ENCODE data around the gene SPATA31D3.

The SPATA31D3 gene

DNA sequence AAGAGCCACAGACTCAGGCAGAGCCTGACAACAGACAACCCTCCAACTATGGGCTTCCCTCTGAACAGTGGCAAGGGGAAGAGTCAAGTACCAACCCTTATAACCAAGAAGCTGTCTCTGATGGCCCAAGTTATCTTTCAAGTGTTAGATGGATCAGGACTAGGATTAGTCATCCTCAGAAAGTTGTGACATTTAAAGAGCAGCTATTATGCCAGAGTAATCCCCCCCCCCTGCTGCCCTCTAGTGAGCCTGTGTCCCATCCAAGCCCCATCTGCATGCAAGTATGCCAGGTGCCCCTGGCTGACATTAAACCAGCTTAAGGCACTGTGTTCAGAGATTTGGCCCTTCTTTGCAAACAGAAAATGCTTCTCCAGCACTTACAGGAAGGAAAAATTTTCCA is 28.4 kb downstream of the SPATA31D3 start:
- H3K27ac ChIP-seq (ENCODE audit: low read depth, low read length): no peak overlapping the region
- H3K79me2 ChIP-seq (ENCODE audit: insufficient read depth, low read length): no peaks in the 10 kb centered on the region
- no peak overlapping the region for H3K4me2 ChIP-seq (ENCODE audit: low read depth, low read length, poor library complexity, severe bottlenecking)
- no peaks in the 10 kb centered on the region for H3F3A ChIP-seq (ENCODE audit: insufficient read depth)
- H3K9me3 ChIP-seq (ENCODE audit: insufficient read depth, low read length): no peaks in the 10 kb centered on the region
- no peak overlapping the region for H3K9ac ChIP-seq (ENCODE audit: low read length)
- H4K20me1 ChIP-seq (ENCODE audit: low read depth, low read length): no peaks in the 10 kb centered on the region
- no peaks in the 10 kb centered on the region for H3K36me3 ChIP-seq (ENCODE audit: low read length)
- TF ChIP-seq, protein P1, sequence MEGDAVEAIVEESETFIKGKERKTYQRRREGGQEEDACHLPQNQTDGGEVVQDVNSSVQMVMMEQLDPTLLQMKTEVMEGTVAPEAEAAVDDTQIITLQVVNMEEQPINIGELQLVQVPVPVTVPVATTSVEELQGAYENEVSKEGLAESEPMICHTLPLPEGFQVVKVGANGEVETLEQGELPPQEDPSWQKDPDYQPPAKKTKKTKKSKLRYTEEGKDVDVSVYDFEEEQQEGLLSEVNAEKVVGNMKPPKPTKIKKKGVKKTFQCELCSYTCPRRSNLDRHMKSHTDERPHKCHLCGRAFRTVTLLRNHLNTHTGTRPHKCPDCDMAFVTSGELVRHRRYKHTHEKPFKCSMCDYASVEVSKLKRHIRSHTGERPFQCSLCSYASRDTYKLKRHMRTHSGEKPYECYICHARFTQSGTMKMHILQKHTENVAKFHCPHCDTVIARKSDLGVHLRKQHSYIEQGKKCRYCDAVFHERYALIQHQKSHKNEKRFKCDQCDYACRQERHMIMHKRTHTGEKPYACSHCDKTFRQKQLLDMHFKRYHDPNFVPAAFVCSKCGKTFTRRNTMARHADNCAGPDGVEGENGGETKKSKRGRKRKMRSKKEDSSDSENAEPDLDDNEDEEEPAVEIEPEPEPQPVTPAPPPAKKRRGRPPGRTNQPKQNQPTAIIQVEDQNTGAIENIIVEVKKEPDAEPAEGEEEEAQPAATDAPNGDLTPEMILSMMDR (IDR thresholded peaks at IDR 0.05; ENCODE audit: insufficient read depth, low read length, poor library complexity, severe bottlenecking): no peak
- no peak for TF ChIP-seq EZH2phosphoT487 (conservative IDR thresholded peaks at IDR 0.05; ENCODE audit: low read length)
- H3K4me3 ChIP-seq (ENCODE audit: insufficient read depth, low read length, poor library complexity, severe bottlenecking): no peak overlapping the region
- H2AFZ ChIP-seq (ENCODE audit: low read depth, low read length, severe bottlenecking): no peak overlapping the region
- H3K9me2 ChIP-seq (replicated peaks; ENCODE audit: insufficient read depth, low read length): no peaks in the 10 kb centered on the region
- H3K27me3 ChIP-seq (ENCODE audit: low read length): no peaks in the 10 kb centered on the region

DNA sequence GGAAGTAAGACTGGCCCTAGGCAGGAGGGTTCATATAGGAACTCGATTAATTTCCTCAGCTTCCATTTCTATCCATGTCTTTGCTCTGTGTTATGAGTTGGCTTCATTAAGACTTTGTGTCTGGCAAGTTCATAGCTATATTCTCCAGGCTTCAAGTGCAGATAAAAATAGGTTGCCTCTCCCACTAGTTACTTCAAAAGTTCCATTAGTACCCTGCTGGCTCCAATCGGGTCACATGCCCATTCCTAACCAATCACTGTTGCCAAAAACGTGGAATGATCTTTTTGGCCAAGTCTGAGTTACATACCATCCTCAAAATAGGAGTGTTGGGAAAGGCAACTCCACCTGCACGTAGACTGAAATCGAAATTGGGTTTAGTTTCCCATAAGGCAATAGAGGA is 31.5 kb downstream of the SPATA31D3 start:
- no peak overlapping the region for H3K4me2 ChIP-seq (ENCODE audit: low read depth, low read length, poor library complexity, severe bottlenecking)
- no peak overlapping the region for H3K27ac ChIP-seq (ENCODE audit: low read depth, low read length)
- H3K27me3 ChIP-seq (ENCODE audit: low read length): no peaks in the 10 kb centered on the region
- no peak overlapping the region for H3K4me3 ChIP-seq (ENCODE audit: insufficient read depth, low read length, poor library complexity, severe bottlenecking)
- no peaks in the 10 kb centered on the region for H3F3A ChIP-seq (ENCODE audit: insufficient read depth)
- H2AFZ ChIP-seq (ENCODE audit: low read depth, low read length, severe bottlenecking): no peak overlapping the region
- no peaks in the 10 kb centered on the region for H4K20me1 ChIP-seq (ENCODE audit: low read depth, low read length)
- no peaks in the 10 kb centered on the region for H3K36me3 ChIP-seq (ENCODE audit: low read length)
- no peak overlapping the region for H3K9ac ChIP-seq (ENCODE audit: low read length)
- no peaks in the 10 kb centered on the region for H3K79me2 ChIP-seq (ENCODE audit: insufficient read depth, low read length)
- TF ChIP-seq, protein P1 (IDR thresholded peaks at IDR 0.05; ENCODE audit: insufficient read depth, low read length, poor library complexity, severe bottlenecking): no peak
- TF ChIP-seq EZH2phosphoT487 (conservative IDR thresholded peaks at IDR 0.05; ENCODE audit: low read length): no peak
- no peaks in the 10 kb centered on the region for H3K9me3 ChIP-seq (ENCODE audit: insufficient read depth, low read length)
- H3K9me2 ChIP-seq (replicated peaks; ENCODE audit: insufficient read depth, low read length): no peaks in the 10 kb centered on the region

DNA sequence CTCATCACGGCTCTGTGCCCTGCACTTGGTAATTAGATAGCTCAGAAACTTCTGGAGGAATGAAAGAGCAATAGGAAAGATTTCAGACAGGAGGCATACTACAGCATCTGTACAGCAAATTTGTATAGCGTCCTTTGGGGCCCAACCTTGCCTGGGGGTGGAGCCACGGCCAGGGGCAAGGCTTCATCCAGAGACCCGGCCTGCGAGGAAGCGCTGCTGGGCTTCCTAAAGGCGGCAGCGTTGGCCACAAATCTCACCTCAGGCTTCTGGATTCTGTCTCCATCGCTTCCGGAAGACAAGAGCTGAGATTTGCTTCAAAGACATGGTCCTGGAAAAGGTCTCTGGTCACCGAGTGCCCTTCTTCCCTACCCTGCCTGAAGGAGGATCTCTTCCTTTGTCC is 33.1 kb downstream of the SPATA31D3 start:
- TF ChIP-seq, protein P1 (IDR thresholded peaks at IDR 0.05; ENCODE audit: insufficient read depth, low read length, poor library complexity, severe bottlenecking): no peak
- no peak for TF ChIP-seq EZH2phosphoT487 (conservative IDR thresholded peaks at IDR 0.05; ENCODE audit: low read length)
- H3K4me3 ChIP-seq (ENCODE audit: insufficient read depth, low read length, poor library complexity, severe bottlenecking): no peak overlapping the region
- H2AFZ ChIP-seq (ENCODE audit: low read depth, low read length, severe bottlenecking): no peak overlapping the region
- H3K9me2 ChIP-seq (replicated peaks; ENCODE audit: insufficient read depth, low read length): no peaks in the 10 kb centered on the region
- H3K27ac ChIP-seq (ENCODE audit: low read depth, low read length): no peak overlapping the region
- H3K79me2 ChIP-seq (ENCODE audit: insufficient read depth, low read length): no peaks in the 10 kb centered on the region
- no peaks in the 10 kb centered on the region for H3F3A ChIP-seq (ENCODE audit: insufficient read depth)
- H3K36me3 ChIP-seq (ENCODE audit: low read length): no peaks in the 10 kb centered on the region
- H3K9ac ChIP-seq (ENCODE audit: low read length): no peak overlapping the region
- no peaks in the 10 kb centered on the region for H3K9me3 ChIP-seq (ENCODE audit: insufficient read depth, low read length)
- H4K20me1 ChIP-seq (ENCODE audit: low read depth, low read length): no peaks in the 10 kb centered on the region
- no peak overlapping the region for H3K4me2 ChIP-seq (ENCODE audit: low read depth, low read length, poor library complexity, severe bottlenecking)
- no peaks in the 10 kb centered on the region for H3K27me3 ChIP-seq (ENCODE audit: low read length)

Measured in SU-DHL-6 (cell line).